Bronchial epithelial cell (primary cell): ENCODE measurements around the gene SPC25. TPM values are rescaled to one million over a fixed set of nuclear protein-coding genes. Genes with fewer than 3 reads are reported as not detected.
A peak's percentile ranks its signal among the peaks of the same experiment; 100 is the strongest.

Source experiments
- DNase-seq: peaks from one replicate; pipeline ENCODE4 v3.0.0-alpha.2; 2010; ENCODE audit warnings: low read depth
- FAIRE-seq: peaks from 2 replicates; lab custom pipeline; 2011; peaks lifted over from hg19 to GRCh38; lab: Jason Lieb, UNC
- H3K27me3 ChIP-seq: 2 replicates; pipeline ENCODE4 v1.5.1; 2011; ENCODE audit warnings: low read length; ENCODE audit not compliant: control insufficient read depth, insufficient read depth
- H3K36me3 ChIP-seq: 2 replicates; pipeline ENCODE4 v1.5.1; 2011; ENCODE audit warnings: low read length; ENCODE audit not compliant: control insufficient read depth, insufficient read depth
- H3K4me3 ChIP-seq: 2 replicates; pipeline ENCODE4 v1.5.1; 2011; ENCODE audit warnings: mild to moderate bottlenecking, low read depth, low read length, control low read depth
- total RNA-seq: library from RNA; depleted of rRNA; stranded (reverse); fragments of >200 nt; gene quantifications from 2 replicates; pipeline ENCODE4 v1.2.1, GENCODE V29; 2014
- TF ChIP-seq, protein P1 (sequence below): IDR thresholded peaks from 2 replicates; pipeline ENCODE4 v1.5.1; 2011; ENCODE audit warnings: mild to moderate bottlenecking, moderate library complexity, low read length, control low read depth, inconsistent platforms; ENCODE audit not compliant: insufficient read depth, severe bottlenecking

SPC25 gene
- total RNA-seq, 1 donor from 2014 or later = not detected

DNA sequence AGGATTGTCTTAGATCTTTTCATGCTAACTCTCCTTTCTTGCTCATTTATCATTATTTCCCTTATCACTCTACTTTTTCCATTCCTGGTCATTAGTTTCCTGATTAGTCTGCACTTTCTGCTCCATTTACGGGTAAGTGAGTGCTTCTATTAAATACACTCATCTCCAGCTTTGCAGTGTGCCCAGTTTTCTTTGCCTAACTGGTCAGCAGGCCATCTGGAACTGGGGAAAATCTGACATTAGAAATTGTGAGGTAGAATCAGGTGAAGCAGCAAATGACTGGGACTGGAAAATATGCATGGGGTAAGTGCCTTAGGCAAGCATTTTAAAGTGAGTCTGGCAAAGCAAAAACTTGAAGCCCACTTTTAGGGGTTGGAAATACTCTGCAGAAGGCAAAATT is 40.0 kb upstream of the SPC25 start:
- Histone ChIP-seq H3K4me3 (no peak overlapping the region), H3K36me3 (no peaks in the 10 kb centered on the region), H3K27me3 (peaks cover 4% of the 10 kb centered on the region)
- FAIRE-seq (no peak), DNase-seq (no peak)
- TF ChIP-seq, protein P1, sequence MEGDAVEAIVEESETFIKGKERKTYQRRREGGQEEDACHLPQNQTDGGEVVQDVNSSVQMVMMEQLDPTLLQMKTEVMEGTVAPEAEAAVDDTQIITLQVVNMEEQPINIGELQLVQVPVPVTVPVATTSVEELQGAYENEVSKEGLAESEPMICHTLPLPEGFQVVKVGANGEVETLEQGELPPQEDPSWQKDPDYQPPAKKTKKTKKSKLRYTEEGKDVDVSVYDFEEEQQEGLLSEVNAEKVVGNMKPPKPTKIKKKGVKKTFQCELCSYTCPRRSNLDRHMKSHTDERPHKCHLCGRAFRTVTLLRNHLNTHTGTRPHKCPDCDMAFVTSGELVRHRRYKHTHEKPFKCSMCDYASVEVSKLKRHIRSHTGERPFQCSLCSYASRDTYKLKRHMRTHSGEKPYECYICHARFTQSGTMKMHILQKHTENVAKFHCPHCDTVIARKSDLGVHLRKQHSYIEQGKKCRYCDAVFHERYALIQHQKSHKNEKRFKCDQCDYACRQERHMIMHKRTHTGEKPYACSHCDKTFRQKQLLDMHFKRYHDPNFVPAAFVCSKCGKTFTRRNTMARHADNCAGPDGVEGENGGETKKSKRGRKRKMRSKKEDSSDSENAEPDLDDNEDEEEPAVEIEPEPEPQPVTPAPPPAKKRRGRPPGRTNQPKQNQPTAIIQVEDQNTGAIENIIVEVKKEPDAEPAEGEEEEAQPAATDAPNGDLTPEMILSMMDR = no peak

DNA sequence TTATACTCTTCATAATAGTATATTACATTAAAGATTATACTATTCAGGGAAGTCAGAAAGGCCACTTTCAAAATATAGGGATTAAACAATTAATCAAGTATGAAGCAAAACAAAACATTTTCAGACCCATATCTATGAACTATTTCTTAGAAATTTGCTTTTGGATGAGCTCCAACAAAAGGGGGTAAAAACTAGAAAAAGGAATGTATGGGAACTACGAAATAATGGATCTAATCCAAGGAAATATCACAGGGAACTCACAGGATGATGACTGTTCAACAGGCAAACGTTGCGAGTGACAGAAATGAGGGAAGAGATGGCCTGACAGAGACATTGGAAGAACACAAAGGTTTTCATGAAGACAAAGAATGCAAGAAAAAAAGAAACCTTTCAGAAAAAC is 38.8 kb upstream of the SPC25 start:
- Histone ChIP-seq H3K36me3 (no peaks in the 10 kb centered on the region), H3K27me3 (peaks cover 4% of the 10 kb centered on the region), H3K4me3 (no peak overlapping the region)
- FAIRE-seq (no peak), DNase-seq (no peak)
- TF ChIP-seq, protein P1 = no peak

DNA sequence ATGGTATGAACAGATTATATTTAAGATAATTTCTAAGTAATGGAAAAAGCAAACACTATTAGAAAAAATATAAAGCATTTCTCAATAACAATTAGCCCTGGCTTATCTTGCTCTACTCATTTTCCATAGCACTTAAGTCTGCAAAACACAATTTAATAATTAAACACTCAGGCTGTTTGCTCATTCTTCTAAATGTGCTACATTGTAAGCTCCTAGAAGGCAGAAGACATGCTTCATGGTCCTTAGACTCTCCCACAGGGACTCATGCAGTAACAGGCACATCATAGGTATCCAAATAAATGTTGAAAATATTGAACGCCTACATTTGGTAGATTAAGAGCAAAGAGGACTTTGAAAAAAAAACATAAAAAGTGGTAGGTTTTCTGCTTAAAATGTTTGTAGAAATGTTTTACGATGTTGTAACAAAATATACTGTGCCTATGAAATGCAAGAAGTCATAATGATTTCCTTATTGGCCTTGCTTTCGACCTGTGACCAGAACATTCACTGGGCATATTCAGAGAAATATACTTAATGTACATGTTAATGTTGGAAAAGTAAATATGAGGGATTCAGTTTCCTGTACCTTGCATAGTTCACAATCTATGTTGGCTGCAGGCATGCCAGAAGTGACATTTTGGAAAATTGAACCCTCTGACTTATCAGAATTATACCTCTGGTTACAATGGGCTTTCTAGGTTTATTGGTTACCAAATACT is 38.0 kb upstream of the SPC25 start:
- no peak for FAIRE-seq
- TF ChIP-seq, protein P1 = no peak
- DNase-seq = no peak
- H3K27me3 ChIP-seq = peaks cover 4% of the 10 kb centered on the region
- no peaks in the 10 kb centered on the region for H3K36me3 ChIP-seq
- H3K4me3 ChIP-seq = no peak overlapping the region

DNA sequence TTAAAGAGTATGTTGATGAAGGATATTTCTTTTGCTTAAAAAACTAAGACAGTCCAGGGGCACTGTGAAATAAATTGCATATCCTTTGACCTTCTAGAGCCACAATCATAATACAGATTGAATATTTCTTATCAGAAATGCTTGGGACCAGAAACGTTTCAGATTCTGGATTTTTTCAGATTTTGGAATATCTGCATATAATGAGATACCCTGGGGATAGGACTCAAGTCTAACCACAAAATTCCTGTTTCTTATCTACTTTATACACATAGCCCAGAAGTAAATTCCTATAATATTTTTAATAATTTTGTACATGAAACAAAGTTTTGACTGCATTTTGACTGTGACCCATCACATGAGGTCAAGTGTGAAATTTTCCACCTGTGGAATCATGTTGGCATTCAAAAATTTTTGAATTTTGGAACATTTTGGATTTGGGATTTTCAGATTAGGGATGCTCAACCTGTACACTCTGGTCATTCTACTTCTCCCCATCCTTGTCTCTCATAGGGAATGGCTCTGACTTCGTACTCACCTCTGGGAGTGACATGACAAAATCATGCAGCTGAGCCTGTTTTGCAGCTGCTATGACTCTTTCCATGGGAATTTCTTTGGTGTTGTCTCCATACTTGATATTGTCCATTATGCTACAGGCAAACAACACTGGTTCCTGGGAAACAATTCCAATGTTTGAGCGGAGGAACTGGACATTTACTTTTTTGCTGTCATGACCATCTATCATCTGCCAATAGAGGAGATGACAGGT is 36.6 kb upstream of the SPC25 start:
- Histone ChIP-seq H3K4me3 (no peak overlapping the region), H3K36me3 (no peaks in the 10 kb centered on the region), H3K27me3 (peaks cover 4% of the 10 kb centered on the region)
- TF ChIP-seq, protein P1 = no peak
- peak; percentile 47 for DNase-seq
- FAIRE-seq = no peak

DNA sequence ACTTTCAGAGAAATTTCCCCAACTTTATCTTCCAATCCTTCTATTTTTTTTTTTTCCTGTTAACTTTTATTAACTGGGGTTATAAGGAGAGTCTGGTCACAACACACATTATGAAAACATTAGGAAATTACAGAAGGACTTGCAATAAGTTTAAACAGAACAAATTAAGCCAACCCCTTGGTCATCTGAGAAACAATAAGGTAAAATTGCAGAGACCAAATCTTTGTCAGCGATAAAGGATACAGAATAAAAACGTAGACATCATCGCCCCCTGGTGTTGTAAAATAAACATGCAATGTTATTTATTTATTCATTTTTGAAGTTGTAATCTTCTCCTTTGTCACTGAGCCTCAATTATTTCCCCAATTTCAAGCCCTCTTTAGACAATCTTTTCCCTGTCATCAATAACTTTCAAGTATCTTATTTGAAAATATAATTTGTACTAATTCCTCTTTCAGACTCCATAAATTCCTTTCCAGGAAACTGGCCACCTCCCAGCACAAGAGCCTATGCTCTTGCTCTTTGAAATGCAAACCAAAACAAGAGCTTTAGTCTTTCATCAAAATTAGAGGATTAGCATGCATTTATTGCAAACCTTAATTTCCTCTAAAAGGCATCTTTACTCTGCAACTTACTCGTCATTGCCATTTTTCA is 30.4 kb upstream of the SPC25 start:
- DNase-seq = peak; percentile 40
- no peak overlapping the region for H3K4me3 ChIP-seq
- no peak for FAIRE-seq

More for the DNA sequence above, 30.4 kb upstream of the SPC25 start:
- TF ChIP-seq, protein P1 = peak; percentile 38
- Histone ChIP-seq H3K36me3 (no peaks in the 10 kb centered on the region), H3K27me3 (peaks cover 4% of the 10 kb centered on the region)
